ENCODE results near the gene CLEC14A.

The CLEC14A gene

GRCh38 chr14:38248321-38249028, 7.4 kb downstream of the CLEC14A start:
- H3K27ac ChIP-seq (ENCODE audit: low read length), result no peak overlapping the region
- H3K9me3 ChIP-seq (ENCODE audit: control insufficient read depth in 1 of 2, low read length in 2 of 2), result no peaks in the 10 kb centered on the region
- H3K4me1 ChIP-seq (ENCODE audit: control insufficient read depth in 1 of 2, insufficient read depth in 2 of 2, low read length in 2 of 2), result no peaks in the 10 kb centered on the region
- H3K36me3 ChIP-seq (ENCODE audit: control insufficient read depth in 1 of 2, insufficient read depth in 2 of 2, low read length in 2 of 2), result no peaks in the 10 kb centered on the region
- no peaks in the 10 kb centered on the region for H3K27me3 ChIP-seq (ENCODE audit: low read depth, low read length)
- H3K4me3 ChIP-seq (ENCODE audit: low read depth in 1 of 2, low read length in 2 of 2), result no peak overlapping the region

GRCh38 chr14:38243696-38244240, 12.1 kb downstream of the CLEC14A start:
- no peaks in the 10 kb centered on the region for H3K4me1 ChIP-seq (ENCODE audit: control insufficient read depth in 1 of 2, insufficient read depth in 2 of 2, low read length in 2 of 2)

GRCh38 chr14:38238878-38239277, 17.0 kb downstream of the CLEC14A start:
- H3K9me3 ChIP-seq (ENCODE audit: control insufficient read depth in 1 of 2, low read length in 2 of 2), result no peaks in the 10 kb centered on the region
- H3K4me1 ChIP-seq (ENCODE audit: control insufficient read depth in 1 of 2, insufficient read depth in 2 of 2, low read length in 2 of 2), result no peaks in the 10 kb centered on the region
- no peaks in the 10 kb centered on the region for H3K27me3 ChIP-seq (ENCODE audit: low read depth, low read length)
- no peak overlapping the region for H3K27ac ChIP-seq (ENCODE audit: low read length)
- no peak overlapping the region for H3K4me3 ChIP-seq (ENCODE audit: low read depth in 1 of 2, low read length in 2 of 2)
- H3K36me3 ChIP-seq (ENCODE audit: control insufficient read depth in 1 of 2, insufficient read depth in 2 of 2, low read length in 2 of 2), result no peaks in the 10 kb centered on the region

More at GRCh38 chr14:38243696-38244240, 12.1 kb downstream of the CLEC14A start:
- no peak overlapping the region for H3K4me3 ChIP-seq (ENCODE audit: low read depth in 1 of 2, low read length in 2 of 2)
- H3K27ac ChIP-seq (ENCODE audit: low read length), result no peak overlapping the region
- no peaks in the 10 kb centered on the region for H3K9me3 ChIP-seq (ENCODE audit: control insufficient read depth in 1 of 2, low read length in 2 of 2)
- H3K36me3 ChIP-seq (ENCODE audit: control insufficient read depth in 1 of 2, insufficient read depth in 2 of 2, low read length in 2 of 2), result no peaks in the 10 kb centered on the region
- H3K27me3 ChIP-seq (ENCODE audit: low read depth, low read length), result no peaks in the 10 kb centered on the region

- H3K4me1 ChIP-seq (ENCODE audit: control insufficient read depth in 1 of 2, insufficient read depth in 2 of 2, low read length in 2 of 2), result no peaks in the 10 kb centered on the region
- H3K4me3 ChIP-seq (ENCODE audit: low read depth in 1 of 2, low read length in 2 of 2), result no peak overlapping the region
- H3K36me3 ChIP-seq (ENCODE audit: control insufficient read depth in 1 of 2, insufficient read depth in 2 of 2, low read length in 2 of 2), result no peaks in the 10 kb centered on the region
- no peaks in the 10 kb centered on the region for H3K27me3 ChIP-seq (ENCODE audit: low read depth, low read length)
- H3K9me3 ChIP-seq (ENCODE audit: control insufficient read depth in 1 of 2, low read length in 2 of 2), result no peaks in the 10 kb centered on the region
- H3K27ac ChIP-seq (ENCODE audit: low read length), result no peak overlapping the region
Measured at GRCh38 chr14:38238332-38238731, 17.6 kb downstream of the CLEC14A start.

GRCh38 chr14:38233218-38233617, 22.7 kb downstream of the CLEC14A start:
- H3K27me3 ChIP-seq (ENCODE audit: low read depth, low read length), result no peaks in the 10 kb centered on the region
- H3K4me1 ChIP-seq (ENCODE audit: control insufficient read depth in 1 of 2, insufficient read depth in 2 of 2, low read length in 2 of 2), result no peaks in the 10 kb centered on the region
- no peak overlapping the region for H3K27ac ChIP-seq (ENCODE audit: low read length)
- no peaks in the 10 kb centered on the region for H3K9me3 ChIP-seq (ENCODE audit: control insufficient read depth in 1 of 2, low read length in 2 of 2)
- no peaks in the 10 kb centered on the region for H3K36me3 ChIP-seq (ENCODE audit: control insufficient read depth in 1 of 2, insufficient read depth in 2 of 2, low read length in 2 of 2)
- no peak overlapping the region for H3K4me3 ChIP-seq (ENCODE audit: low read depth in 1 of 2, low read length in 2 of 2)

GRCh38 chr14:38226366-38226765, 29.5 kb downstream of the CLEC14A start:
- Histone ChIP-seq H3K4me3 (ENCODE audit: low read depth in 1 of 2, low read length in 2 of 2) (no peak overlapping the region), H3K36me3 (ENCODE audit: control insufficient read depth in 1 of 2, insufficient read depth in 2 of 2, low read length in 2 of 2) (no peaks in the 10 kb centered on the region), H3K27ac (ENCODE audit: low read length) (no peak overlapping the region), H3K9me3 (ENCODE audit: control insufficient read depth in 1 of 2, low read length in 2 of 2) (no peaks in the 10 kb centered on the region), H3K27me3 (ENCODE audit: low read depth, low read length) (no peaks in the 10 kb centered on the region), H3K4me1 (ENCODE audit: control insufficient read depth in 1 of 2, insufficient read depth in 2 of 2, low read length in 2 of 2) (no peaks in the 10 kb centered on the region)

GRCh38 chr14:38225946-38226345, 29.9 kb downstream of the CLEC14A start:
- Histone ChIP-seq H3K4me3 (ENCODE audit: low read depth in 1 of 2, low read length in 2 of 2) (no peak overlapping the region), H3K4me1 (ENCODE audit: control insufficient read depth in 1 of 2, insufficient read depth in 2 of 2, low read length in 2 of 2) (no peaks in the 10 kb centered on the region), H3K27ac (ENCODE audit: low read length) (no peak overlapping the region), H3K9me3 (ENCODE audit: control insufficient read depth in 1 of 2, low read length in 2 of 2) (no peaks in the 10 kb centered on the region), H3K27me3 (ENCODE audit: low read depth, low read length) (no peaks in the 10 kb centered on the region), H3K36me3 (ENCODE audit: control insufficient read depth in 1 of 2, insufficient read depth in 2 of 2, low read length in 2 of 2) (no peaks in the 10 kb centered on the region)

GRCh38 chr14:38224338-38224737, 31.6 kb downstream of the CLEC14A start:
- H3K4me3 ChIP-seq (ENCODE audit: low read depth in 1 of 2, low read length in 2 of 2), result no peak overlapping the region
- H3K27ac ChIP-seq (ENCODE audit: low read length), result no peak overlapping the region
- H3K27me3 ChIP-seq (ENCODE audit: low read depth, low read length), result no peaks in the 10 kb centered on the region
- no peaks in the 10 kb centered on the region for H3K9me3 ChIP-seq (ENCODE audit: control insufficient read depth in 1 of 2, low read length in 2 of 2)
- no peaks in the 10 kb centered on the region for H3K4me1 ChIP-seq (ENCODE audit: control insufficient read depth in 1 of 2, insufficient read depth in 2 of 2, low read length in 2 of 2)
- no peaks in the 10 kb centered on the region for H3K36me3 ChIP-seq (ENCODE audit: control insufficient read depth in 1 of 2, insufficient read depth in 2 of 2, low read length in 2 of 2)

GRCh38 chr14:38221077-38221476, 34.8 kb downstream of the CLEC14A start:
- no peaks in the 10 kb centered on the region for H3K9me3 ChIP-seq (ENCODE audit: control insufficient read depth in 1 of 2, low read length in 2 of 2)

GRCh38 chr14:38217553-38217952, 38.3 kb downstream of the CLEC14A start:
- Histone ChIP-seq H3K4me3 (ENCODE audit: low read depth in 1 of 2, low read length in 2 of 2) (no peak overlapping the region), H3K9me3 (ENCODE audit: control insufficient read depth in 1 of 2, low read length in 2 of 2) (no peaks in the 10 kb centered on the region), H3K4me1 (ENCODE audit: control insufficient read depth in 1 of 2, insufficient read depth in 2 of 2, low read length in 2 of 2) (no peaks in the 10 kb centered on the region), H3K27ac (ENCODE audit: low read length) (no peak overlapping the region), H3K27me3 (ENCODE audit: low read depth, low read length) (no peaks in the 10 kb centered on the region), H3K36me3 (ENCODE audit: control insufficient read depth in 1 of 2, insufficient read depth in 2 of 2, low read length in 2 of 2) (no peaks in the 10 kb centered on the region)

More at GRCh38 chr14:38221077-38221476, 34.8 kb downstream of the CLEC14A start:
- no peak overlapping the region for H3K4me3 ChIP-seq (ENCODE audit: low read depth in 1 of 2, low read length in 2 of 2)
- no peaks in the 10 kb centered on the region for H3K27me3 ChIP-seq (ENCODE audit: low read depth, low read length)
- H3K36me3 ChIP-seq (ENCODE audit: control insufficient read depth in 1 of 2, insufficient read depth in 2 of 2, low read length in 2 of 2), result no peaks in the 10 kb centered on the region
- no peak overlapping the region for H3K27ac ChIP-seq (ENCODE audit: low read length)
- H3K4me1 ChIP-seq (ENCODE audit: control insufficient read depth in 1 of 2, insufficient read depth in 2 of 2, low read length in 2 of 2), result no peaks in the 10 kb centered on the region

- peaks cover 0 to 20% of the 10 kb centered on the region in 2 donors for H3K4me1 ChIP-seq (ENCODE audit: control insufficient read depth in 1 of 2, insufficient read depth in 2 of 2, low read length in 2 of 2)
- H3K27ac ChIP-seq (ENCODE audit: low read length), result no peak overlapping the region
- H3K36me3 ChIP-seq (ENCODE audit: control insufficient read depth in 1 of 2, insufficient read depth in 2 of 2, low read length in 2 of 2), result no peaks in the 10 kb centered on the region
- no peaks in the 10 kb centered on the region for H3K9me3 ChIP-seq (ENCODE audit: control insufficient read depth in 1 of 2, low read length in 2 of 2)
- peaks cover 6% of the 10 kb centered on the region for H3K27me3 ChIP-seq (ENCODE audit: low read depth, low read length)
- H3K4me3 ChIP-seq (ENCODE audit: low read depth in 1 of 2, low read length in 2 of 2), result no peak overlapping the region
Measured at GRCh38 chr14:38213001-38213400, 42.9 kb downstream of the CLEC14A start.

- Histone ChIP-seq H3K36me3 (ENCODE audit: control insufficient read depth in 1 of 2, insufficient read depth in 2 of 2, low read length in 2 of 2) (no peaks in the 10 kb centered on the region), H3K9me3 (ENCODE audit: control insufficient read depth in 1 of 2, low read length in 2 of 2) (no peaks in the 10 kb centered on the region), H3K27ac (ENCODE audit: low read length) (no peak overlapping the region), H3K4me1 (ENCODE audit: control insufficient read depth in 1 of 2, insufficient read depth in 2 of 2, low read length in 2 of 2) (peaks cover 0 to 20% of the 10 kb centered on the region in 2 donors), H3K4me3 (ENCODE audit: low read depth in 1 of 2, low read length in 2 of 2) (no peak overlapping the region), H3K27me3 (ENCODE audit: low read depth, low read length) (peaks cover 6% of the 10 kb centered on the region)
Measured at GRCh38 chr14:38212111-38212510, 43.8 kb downstream of the CLEC14A start.
